GM12873 (cell line): ENCODE results near the gene NTN4.

Experiments
- CTCF ChIP-seq: IDR thresholded peaks from 2 replicates; pipeline ENCODE4 v1.5.1; 2012; ENCODE audit warnings: low read depth, mild to moderate bottlenecking, moderate library complexity, low read length, control low read depth; ENCODE audit not compliant: insufficient read depth; ENCODE audit errors: missing control alignments

Gene NTN4

GRCh38 chr12:95829395-95829794, 38.8 kb upstream of the NTN4 start:
- no peak for TF ChIP-seq CTCF

- TF ChIP-seq CTCF: peak; percentile 26
Observed at GRCh38 chr12:95820096-95820703, 29.6 kb upstream of the NTN4 start.

GRCh38 chr12:95815632-95816212, 25.2 kb upstream of the NTN4 start:
- TF ChIP-seq CTCF: peak; percentile 48

- no peak for TF ChIP-seq CTCF
Observed at GRCh38 chr12:95810411-95810810, 19.8 kb upstream of the NTN4 start.

GRCh38 chr12:95809000-95809680, 18.6 kb upstream of the NTN4 start:
- no peak for TF ChIP-seq CTCF

GRCh38 chr12:95808146-95808545, 17.6 kb upstream of the NTN4 start:
- TF ChIP-seq CTCF: no peak

GRCh38 chr12:95805864-95806671, 15.5 kb upstream of the NTN4 start:
- TF ChIP-seq CTCF: no peak
